AG10803 (cell line): ENCODE data around the gene PGA5.
"Not testable (repeated sequence)": the region's sequence is repeated elsewhere in the genome, so short reads cannot be mapped to it uniquely, and the experiment has no call there.

Experiments
- DNase-seq: peaks from one replicate; pipeline ENCODE4 v3.0.0; 2010; ENCODE audit warnings: low read depth
- H3K4me3 ChIP-seq: 2 replicates; pipeline ENCODE4 v1.5.1; 2011; ENCODE audit warnings: mild to moderate bottlenecking, low read length, control low read depth
- TF ChIP-seq, protein P1 (sequence below): conservative IDR thresholded peaks from 2 replicates; pipeline ENCODE4 v1.5.1; 2011; ENCODE audit warnings: mild to moderate bottlenecking, low read length, control low read depth, inconsistent platforms

PGA5 gene

DNA sequence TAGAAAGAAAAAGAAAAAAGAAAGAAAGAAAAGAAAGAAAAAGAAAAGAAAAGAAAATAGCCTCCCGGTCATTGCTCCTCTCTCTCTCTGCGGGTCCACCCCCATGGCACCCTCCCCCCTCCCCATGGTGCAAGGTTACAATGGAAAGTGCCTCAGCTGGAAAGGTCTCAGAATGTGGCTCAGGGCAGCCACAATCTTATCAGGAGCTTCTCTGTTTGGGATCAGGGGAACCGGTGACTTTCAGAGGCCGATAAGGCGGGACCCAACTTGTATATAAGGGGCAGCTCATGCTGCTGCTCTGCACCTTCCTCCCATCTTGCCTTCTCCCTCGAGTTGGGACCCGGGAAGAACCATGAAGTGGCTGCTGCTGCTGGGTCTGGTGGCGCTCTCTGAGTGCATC is at the start of gene PGA5:
PGA5 (plus strand) TSS at position 301 of the 400 bp plus-strand sequence; CDS start at position 353, 52 bp downstream.
- DNase-seq, H3K4me3 ChIP-seq: not testable (repeated sequence)

- TF ChIP-seq, protein P1, sequence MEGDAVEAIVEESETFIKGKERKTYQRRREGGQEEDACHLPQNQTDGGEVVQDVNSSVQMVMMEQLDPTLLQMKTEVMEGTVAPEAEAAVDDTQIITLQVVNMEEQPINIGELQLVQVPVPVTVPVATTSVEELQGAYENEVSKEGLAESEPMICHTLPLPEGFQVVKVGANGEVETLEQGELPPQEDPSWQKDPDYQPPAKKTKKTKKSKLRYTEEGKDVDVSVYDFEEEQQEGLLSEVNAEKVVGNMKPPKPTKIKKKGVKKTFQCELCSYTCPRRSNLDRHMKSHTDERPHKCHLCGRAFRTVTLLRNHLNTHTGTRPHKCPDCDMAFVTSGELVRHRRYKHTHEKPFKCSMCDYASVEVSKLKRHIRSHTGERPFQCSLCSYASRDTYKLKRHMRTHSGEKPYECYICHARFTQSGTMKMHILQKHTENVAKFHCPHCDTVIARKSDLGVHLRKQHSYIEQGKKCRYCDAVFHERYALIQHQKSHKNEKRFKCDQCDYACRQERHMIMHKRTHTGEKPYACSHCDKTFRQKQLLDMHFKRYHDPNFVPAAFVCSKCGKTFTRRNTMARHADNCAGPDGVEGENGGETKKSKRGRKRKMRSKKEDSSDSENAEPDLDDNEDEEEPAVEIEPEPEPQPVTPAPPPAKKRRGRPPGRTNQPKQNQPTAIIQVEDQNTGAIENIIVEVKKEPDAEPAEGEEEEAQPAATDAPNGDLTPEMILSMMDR: no peak
- no peak overlapping the region for H3K4me3 ChIP-seq
- no peak for DNase-seq
Observed at GRCh38 chr11:61193596-61193995, 47.4 kb upstream of the PGA5 start.

DNA sequence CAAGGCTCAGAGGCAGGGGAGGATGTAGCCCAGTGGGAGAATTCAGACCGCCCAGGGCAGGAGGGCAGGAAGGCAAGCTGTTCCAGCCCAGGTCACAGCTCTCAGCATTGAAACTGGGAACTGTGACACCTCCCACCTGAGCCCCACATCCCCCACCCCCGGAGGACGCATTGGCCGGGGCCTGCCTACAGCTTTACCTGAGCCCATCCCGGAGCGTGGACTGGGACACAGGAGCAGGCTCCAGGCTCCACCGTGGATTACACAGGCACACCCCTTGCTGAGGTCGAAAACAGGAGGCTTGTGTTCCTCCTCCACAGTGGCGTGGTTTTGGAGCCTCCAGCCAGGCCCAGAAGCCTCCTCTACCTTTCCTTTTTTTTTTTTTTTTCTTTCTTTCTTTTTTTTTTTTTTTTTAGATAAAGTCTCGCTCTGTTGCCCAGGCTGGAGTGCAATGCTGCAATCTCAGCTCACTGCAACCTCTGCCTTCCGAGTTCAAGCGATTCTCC is 46.8 kb upstream of the PGA5 start:
- H3K4me3 ChIP-seq: no peak overlapping the region
- TF ChIP-seq, protein P1: no peak
- no peak for DNase-seq

- TF ChIP-seq, protein P1: no peak
- no peak overlapping the region for H3K4me3 ChIP-seq
- DNase-seq: no peak
Observed at GRCh38 chr11:61194981-61195695, 45.8 kb upstream of the PGA5 start.

- TF ChIP-seq, protein P1: no peak
- H3K4me3 ChIP-seq: no peak overlapping the region
- no peak for DNase-seq
Observed at GRCh38 chr11:61195719-61196118, 45.3 kb upstream of the PGA5 start.

GRCh38 chr11:61198361-61198760 is 42.6 kb upstream of the PGA5 start:
- H3K4me3 ChIP-seq: no peak overlapping the region
- TF ChIP-seq, protein P1: no peak
- DNase-seq: no peak

- TF ChIP-seq, protein P1: no peak
- H3K4me3 ChIP-seq: no peak overlapping the region
- no peak for DNase-seq
Observed at GRCh38 chr11:61198948-61199523, 41.9 kb upstream of the PGA5 start.
